Stimulated activated CD8-positive, alpha-beta memory T cell treated with anti-CD3 and anti-CD28 coated beads, Interleukin-7, amount 100 ng/mL, for 1 hour (primary cell): ENCODE results near the gene NLRP6.
"Not testable (repeated sequence)": the region's sequence is repeated elsewhere in the genome, so short reads cannot be mapped to it uniquely, and the experiment has no call there.

Experiments
- DNase-seq, 2 donors: peaks; one replicate each; pipeline ENCODE4 v3.0.0-alpha.2; 2020; ENCODE audit warnings: low read depth in 2 of 2

NLRP6 gene

GRCh38 chr11:278001-278951, at the start of gene NLRP6:
Gene NLRP6, plus strand, starts transcription at chr11:278407. Its CDS starts 163 bp downstream, at chr11:278570.
- no peak for DNase-seq

DNA sequence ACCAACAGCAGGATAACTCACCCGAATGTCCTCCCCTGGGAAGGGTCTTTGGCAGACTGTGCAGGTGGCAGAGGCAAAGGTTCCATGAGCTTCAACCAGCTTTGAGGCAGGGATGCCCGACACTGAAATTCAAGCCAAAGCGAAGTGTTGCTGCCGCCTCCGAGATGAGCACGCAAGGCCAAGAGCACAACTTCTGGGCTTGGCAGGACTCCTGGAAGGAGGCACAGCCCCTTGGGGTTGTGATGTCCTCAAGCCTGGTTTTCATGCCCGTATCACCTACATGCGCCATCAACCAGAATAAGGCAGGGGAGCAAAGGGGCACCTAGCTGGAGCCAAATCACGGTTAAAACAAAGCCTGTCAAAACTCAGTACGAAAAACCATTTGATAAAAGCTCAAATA, 47.8 kb upstream of the NLRP6 start:
- no peak for DNase-seq

- DNase-seq = no peak
These were observed 45.2 kb upstream of the NLRP6 start for GRCh38 chr11:232783-233565.

GRCh38 chr11:235180-235579, 43.0 kb upstream of the NLRP6 start:
- DNase-seq = no peak

GRCh38 chr11:235609-235996, 42.6 kb upstream of the NLRP6 start:
- DNase-seq = peak in 1 of 2 donors; percentile 36

DNA sequence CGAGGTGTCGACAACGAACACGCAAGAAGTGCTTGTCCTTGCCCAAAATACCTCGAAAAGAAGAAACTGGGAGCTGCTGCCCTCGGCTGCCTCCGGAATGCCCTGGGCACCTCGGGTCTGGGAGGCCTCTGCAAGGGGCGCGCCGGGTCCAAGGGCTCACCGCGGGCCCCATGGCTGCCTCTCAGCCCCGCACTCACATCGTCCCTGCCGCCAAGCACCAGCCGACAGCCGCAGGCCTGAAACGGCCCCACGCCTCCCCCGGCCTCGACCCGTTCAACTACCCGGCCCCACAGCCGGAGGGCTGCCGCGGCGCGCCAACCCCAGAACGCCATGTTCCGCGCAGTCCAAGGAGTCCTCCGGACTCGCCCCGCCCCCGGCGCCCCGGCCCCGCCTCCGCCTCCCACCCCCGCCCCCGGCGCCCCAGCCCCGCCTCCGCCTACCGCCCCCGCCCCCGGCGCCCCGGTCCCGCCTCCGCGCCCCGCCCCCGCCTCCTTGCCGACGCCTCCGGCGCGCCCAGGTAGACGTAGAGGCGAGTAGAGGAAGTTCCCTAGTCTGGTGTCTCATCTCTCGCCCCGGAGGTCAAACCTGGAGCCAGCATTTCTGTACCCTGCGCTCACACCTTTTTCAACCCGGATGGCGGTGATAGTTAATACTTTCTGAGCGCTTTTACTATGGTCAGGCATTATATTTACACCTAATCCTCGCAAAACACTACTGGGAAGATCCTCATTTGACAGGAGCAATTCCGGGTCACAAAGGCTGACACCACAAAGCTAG, 42.0 kb upstream of the NLRP6 start, which contains the start of gene SIRT3:
TSS of gene SIRT3 (minus strand) at position 346 of the 777 bp plus-strand sequence. CDS start at position 332, 14 bp downstream.
- peak; percentile 68 to 72 for DNase-seq

DNA sequence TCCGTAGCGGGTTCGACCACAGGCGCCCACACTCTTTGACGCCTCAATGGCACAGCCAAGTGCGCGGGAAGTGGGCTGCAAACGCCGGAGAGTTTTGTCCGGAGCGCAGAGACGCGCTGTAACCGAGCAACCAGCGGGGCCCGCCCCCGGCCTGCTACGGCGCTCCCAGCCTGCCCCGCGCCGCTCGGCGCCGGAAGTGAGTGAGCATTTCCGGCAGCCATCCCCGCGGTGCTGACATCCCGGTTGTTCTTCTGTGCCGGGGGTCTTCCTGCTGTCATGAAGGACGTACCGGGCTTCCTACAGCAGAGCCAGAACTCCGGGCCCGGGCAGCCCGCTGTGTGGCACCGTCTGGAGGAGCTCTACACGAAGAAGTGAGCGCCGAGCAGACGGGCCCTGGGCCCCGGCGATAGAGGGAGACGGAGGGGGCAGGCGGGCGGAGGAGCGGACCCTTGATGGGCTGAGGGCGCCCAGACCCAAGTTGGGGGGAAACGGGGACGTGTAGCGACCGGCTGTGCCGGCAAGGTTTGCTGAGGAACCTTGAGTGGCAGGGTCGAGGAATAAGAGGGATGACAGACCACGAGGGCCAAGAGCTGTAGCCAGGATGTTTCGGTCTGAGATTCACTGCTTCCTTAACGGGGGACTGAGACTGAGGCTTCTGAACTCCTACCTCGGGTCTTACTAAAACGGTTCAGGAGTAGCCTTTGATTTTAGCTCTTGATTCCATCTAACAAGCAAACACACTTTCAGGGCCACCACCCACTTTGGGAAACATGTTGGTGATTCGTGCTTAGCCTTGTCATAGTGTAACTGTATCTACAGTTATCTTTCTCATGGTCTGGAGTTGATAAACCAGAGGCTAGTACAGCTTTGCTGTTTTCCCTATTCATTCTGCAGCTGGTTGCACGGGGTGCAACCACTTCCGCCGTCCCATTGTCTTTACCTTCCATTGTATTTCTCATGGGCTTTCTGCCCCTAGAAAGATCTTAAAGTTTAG, 41.1 kb upstream of the NLRP6 start, which contains the start of gene PSMD13:
TSS of gene PSMD13 (plus strand) at position 203 of the 994 bp plus-strand sequence. CDS start at position 277, 74 bp downstream.
- DNase-seq = peak; percentile 69 to 76

DNA sequence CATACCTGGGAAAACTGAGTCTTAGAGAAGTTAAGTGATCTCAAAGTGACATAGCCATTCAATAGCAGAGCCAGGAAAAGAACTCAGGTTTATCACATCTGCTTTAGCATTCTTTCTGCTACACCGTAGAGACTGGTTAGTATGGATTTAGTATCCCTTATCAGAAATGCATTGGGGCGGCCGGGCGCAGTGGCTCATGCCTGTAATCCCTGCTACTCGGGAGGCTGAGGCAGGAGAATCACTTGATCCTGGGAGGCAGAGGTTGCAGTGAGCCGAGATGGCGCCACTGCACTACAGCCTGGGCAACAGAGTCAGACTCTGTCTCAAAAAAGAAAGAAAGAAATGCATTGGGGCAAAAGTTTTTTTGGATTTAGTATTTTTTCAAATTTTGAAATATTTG, 39.9 kb upstream of the NLRP6 start:
- DNase-seq = not testable (repeated sequence)

DNA sequence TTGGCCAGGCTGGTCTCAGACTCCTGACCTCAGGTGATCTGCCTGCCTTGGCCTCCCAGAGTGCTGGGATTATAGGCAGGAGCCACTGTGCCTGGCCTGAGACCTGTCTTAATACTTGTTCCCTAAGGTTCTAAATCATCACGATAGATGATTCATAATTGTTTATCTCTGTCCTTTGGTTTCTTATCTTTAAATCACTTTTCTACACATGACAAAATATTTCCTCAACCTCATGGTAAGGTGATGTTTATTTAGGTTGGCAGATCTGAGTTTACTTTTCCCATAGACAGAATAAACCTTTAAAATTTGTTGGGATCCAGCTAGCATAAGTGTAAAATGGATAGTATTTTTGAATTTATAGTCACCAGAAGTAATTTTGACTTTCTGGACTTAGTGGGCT, 37.9 kb upstream of the NLRP6 start:
- no peak for DNase-seq

DNA sequence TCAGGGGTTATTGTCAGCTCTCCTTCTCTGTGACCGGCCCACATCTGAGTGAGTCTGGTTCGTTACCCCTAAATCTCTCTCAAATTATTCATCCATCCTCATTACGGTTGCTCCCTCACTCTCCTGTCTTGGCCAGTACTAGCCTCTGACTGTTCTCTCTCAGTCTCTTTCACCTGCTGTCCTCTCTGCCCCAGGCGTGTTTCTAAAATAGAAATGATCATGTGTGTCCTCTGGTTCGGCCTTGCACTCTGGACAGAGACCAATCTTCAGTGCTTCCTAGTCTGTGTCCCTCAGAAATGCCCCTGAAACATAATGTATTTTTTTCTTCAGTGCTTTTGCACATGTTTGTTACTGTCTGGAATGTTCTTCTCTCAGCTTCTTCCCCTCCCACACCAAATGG, 36.6 kb upstream of the NLRP6 start:
- DNase-seq = no peak

- DNase-seq = no peak
These were observed 33.8 kb upstream of the NLRP6 start for GRCh38 chr11:244376-244775.

DNA sequence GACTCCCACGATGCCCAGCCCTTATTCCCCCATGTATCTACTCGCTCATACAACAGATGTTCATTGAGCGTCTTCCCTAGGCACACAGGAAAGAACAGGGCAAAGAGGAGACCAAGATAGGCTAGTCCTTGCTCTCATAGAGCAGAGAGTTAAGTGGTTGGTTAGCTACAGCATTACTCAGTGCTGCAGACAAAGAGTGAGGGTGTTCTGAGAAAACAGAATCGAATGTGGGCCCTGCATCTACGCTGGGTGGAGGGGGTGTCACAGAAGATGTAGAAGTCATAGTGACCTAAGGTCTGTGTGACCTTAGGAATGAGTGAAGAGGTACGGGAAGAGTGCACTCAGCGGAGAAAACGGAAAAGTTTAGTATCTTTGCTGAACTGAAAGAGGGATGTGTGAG, 29.1 kb upstream of the NLRP6 start:
- no peak for DNase-seq

DNA sequence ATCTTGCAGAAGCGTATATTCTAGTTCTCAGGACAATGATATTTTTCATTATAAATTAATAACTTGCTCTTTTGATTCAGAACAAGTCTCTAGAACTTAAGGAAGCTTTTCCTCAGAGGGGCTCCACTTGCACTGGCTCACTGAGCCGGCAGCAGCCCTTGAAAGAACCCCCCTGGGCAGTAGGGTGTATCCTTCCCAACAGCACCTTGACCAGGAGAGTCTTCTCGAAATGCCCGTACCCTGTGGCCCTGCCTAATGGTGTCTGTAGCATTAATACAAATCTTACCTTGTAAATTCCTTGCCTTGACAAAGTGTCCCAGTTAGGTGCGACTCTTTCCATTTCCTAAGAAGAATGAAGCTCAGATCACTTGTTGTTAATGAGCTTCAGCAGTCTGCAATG, 27.9 kb upstream of the NLRP6 start:
- no peak for DNase-seq

- peak; percentile 66 to 74 for DNase-seq
These were observed 27.4 kb upstream of the NLRP6 start for GRCh38 chr11:250740-251299.

GRCh38 chr11:251550-251949, 26.7 kb upstream of the NLRP6 start:
- no peak for DNase-seq

DNA sequence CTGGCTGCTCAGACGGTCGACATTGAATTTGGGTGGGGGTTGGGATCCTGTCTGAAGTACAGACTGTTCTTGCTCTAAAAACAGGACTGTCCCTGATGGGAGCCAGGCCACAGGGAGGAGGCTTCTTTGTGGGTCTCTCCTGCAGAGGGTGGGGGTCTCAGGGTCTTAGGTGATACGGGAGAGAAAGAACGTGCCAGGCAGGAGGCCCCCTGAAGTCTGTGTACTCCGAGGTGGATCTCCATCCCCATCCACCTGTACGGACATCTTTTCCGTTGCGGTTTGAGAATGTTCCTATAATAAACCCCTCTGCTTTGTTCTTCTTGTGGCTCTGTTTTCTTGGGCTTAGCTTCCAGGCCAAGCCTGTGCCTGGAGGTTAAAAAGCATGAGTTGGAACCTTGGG, 25.5 kb upstream of the NLRP6 start:
- no peak for DNase-seq

DNA sequence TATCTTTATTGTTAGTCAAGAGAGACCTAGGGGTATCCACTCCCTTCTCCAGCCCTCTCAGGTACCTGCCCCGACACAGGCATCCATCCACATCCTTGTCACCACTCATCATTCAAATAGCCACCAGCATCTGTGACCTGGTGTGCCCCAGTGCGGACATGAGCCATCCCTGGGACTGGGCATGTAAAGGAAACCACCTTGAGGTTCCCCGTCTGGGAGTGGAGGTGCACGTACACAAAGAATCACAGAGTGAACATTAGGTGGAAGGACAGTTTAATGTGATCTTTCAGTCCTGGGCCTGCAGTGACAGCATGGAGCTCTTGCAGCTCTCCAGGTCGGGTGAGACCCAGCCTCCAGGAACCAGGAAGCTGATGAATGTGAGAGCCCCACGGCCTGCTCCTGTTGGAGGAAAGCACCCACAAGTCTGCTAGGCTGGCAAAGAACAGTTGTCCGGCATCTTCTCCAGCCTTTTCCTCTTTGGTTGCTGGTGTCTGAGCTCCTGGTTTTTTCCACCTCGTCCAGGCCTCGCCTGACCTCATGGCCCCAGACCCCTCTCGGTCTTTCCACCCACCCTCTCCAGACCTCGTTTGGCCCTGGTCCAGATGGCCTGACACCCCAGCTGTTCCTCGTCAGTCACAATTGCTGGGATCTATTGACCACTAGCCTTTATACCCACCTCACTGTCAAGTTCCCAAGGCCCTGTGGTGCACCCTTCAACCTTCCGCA, 24.9 kb upstream of the NLRP6 start:
- DNase-seq = no peak

- no peak for DNase-seq
These were observed 24.3 kb upstream of the NLRP6 start for GRCh38 chr11:253886-254270.

DNA sequence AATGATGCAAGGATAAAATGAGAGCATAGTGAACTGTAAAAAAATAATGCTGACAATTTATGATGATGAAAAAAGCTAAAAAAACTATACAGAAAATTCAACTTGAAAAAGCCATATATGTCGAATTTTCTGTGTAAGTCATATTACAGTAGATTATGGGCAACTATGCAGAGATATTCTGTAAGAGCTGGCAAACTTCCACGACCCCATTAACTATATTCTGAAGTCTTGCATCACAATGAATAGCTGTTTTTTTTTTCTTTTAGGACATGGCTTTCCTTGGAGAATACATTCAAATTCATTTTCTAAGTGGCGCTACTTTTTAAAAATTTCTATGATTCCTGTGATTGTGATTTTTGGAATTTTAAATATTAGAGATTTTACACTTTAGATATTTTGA, 23.0 kb upstream of the NLRP6 start:
- DNase-seq = no peak

DNA sequence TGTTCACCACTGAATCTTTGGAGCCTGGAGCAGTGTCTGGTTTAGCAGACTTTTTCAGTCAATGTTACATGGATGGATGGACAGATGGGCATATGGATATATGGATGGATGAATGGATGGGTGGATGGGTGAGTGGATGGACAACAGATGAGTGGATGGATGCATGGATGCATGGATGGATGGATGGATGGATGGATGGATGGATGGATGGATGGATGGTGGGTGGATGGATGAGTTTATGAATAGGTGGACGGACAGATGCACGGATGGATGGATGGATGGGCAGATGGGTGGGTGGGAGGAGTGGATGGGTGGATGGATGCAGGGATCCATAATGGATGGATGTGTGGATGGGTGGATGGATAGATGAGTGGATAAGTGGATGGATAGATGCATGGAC, 22.4 kb upstream of the NLRP6 start:
- DNase-seq = no peak
